Neural cell (in vitro differentiated cells): ENCODE results near the gene SLIRP. TPM values are rescaled to one million over a fixed set of nuclear protein-coding genes. Genes with fewer than 3 reads are reported as not detected.

ENCODE experiments used
- H2AFZ ChIP-seq: fragments of 200-600, 300-800 bp; sonication (generic), shearing (Covaris generic); 2 replicates; pipeline ENCODE4 v1.6.0; 2014; ENCODE audit warnings: low read depth, mild to moderate bottlenecking, antibody characterized with exemption, low read length, moderate library complexity
- H3F3A ChIP-seq: fragments of 200-600 bp; shearing (Covaris generic); 2 replicates; pipeline ENCODE4 v1.6.1; 2016; ENCODE audit warnings: mild to moderate bottlenecking, moderate library complexity, mixed read lengths, antibody characterized with exemption, low read length; ENCODE audit not compliant: insufficient read depth, poor library complexity, severe bottlenecking
- H3K27ac ChIP-seq: fragments of 200-600, 300-800 bp; sonication (generic), shearing (Covaris generic); 2 replicates; pipeline ENCODE4 v1.5.1; 2014; ENCODE audit warnings: mild to moderate bottlenecking, low read length, moderate library complexity
- H3K27me3 ChIP-seq: fragments of 300-800, 200-600 bp; sonication (generic), shearing (Covaris generic); 2 replicates; pipeline ENCODE4 v1.6.0; 2014; ENCODE audit warnings: mild to moderate bottlenecking, low read depth, low read length, moderate library complexity; ENCODE audit not compliant: insufficient read depth
- H3K36me3 ChIP-seq: fragments of 300-800, 200-600 bp; sonication (generic), shearing (Covaris generic); 2 replicates; pipeline ENCODE4 v1.5.1; 2014; ENCODE audit warnings: mild to moderate bottlenecking, antibody characterized with exemption, low read length, moderate library complexity; ENCODE audit not compliant: insufficient read depth
- H3K4me2 ChIP-seq: fragments of 300-800, 200-600 bp; sonication (generic), shearing (Covaris generic); 2 replicates; pipeline ENCODE4 v1.6.0; 2014; ENCODE audit warnings: mild to moderate bottlenecking, low read length
- H3K4me3 ChIP-seq: fragments of 300-800, 200-600 bp; sonication (generic), shearing (Covaris generic); 2 replicates; pipeline ENCODE4 v1.5.1; 2014; ENCODE audit warnings: mild to moderate bottlenecking, low read length, moderate library complexity
- H3K79me2 ChIP-seq: fragments of 200-600 bp; shearing (Covaris generic); replicated peaks from 2 replicates; pipeline ENCODE4 v1.6.0; 2014; ENCODE audit warnings: mild to moderate bottlenecking, low read length, moderate library complexity; ENCODE audit not compliant: insufficient read depth
- H3K9ac ChIP-seq: fragments of 300-800, 200-600 bp; sonication (generic), shearing (Covaris generic); 2 replicates; pipeline ENCODE4 v1.6.1; 2016; ENCODE audit warnings: mild to moderate bottlenecking, low read length, mixed read lengths
- H3K9me2 ChIP-seq: fragments of 200-600 bp; shearing (Covaris generic); 2 replicates; pipeline ENCODE4 v1.6.1; 2016; ENCODE audit warnings: mild to moderate bottlenecking, low read length, mixed read lengths; ENCODE audit not compliant: insufficient read depth
- H3K9me3 ChIP-seq: fragments of 200-600, 300-800 bp; sonication (generic), shearing (Covaris generic); 2 replicates; pipeline ENCODE4 v1.6.1; 2016; ENCODE audit warnings: mild to moderate bottlenecking, mixed run types, low read length, moderate library complexity, mixed read lengths
- H4K20me1 ChIP-seq: fragments of 200-600 bp; shearing (Covaris generic); 2 replicates; pipeline ENCODE4 v1.6.1; 2016; ENCODE audit warnings: mild to moderate bottlenecking, mixed run types; ENCODE audit not compliant: insufficient read depth
- CTCF ChIP-seq: fragments of 450-650 bp; IDR thresholded peaks from 2 replicates; pipeline ENCODE4 v1.5.1; 2014; ENCODE audit warnings: antibody characterized with exemption, mild to moderate bottlenecking, moderate library complexity; ENCODE audit not compliant: poor library complexity, severe bottlenecking
- EP300 ChIP-seq: fragments of 450-650 bp; conservative IDR thresholded peaks from 2 replicates; pipeline ENCODE4 v1.6.1; 2014; ENCODE audit warnings: antibody characterized with exemption, mild to moderate bottlenecking, moderate library complexity; ENCODE audit not compliant: poor library complexity, severe bottlenecking
- EZH2 ChIP-seq: fragments of 200-600, 300-800 bp; shearing (Covaris generic), sonication (generic); IDR thresholded peaks from 2 replicates; pipeline ENCODE4 v1.6.1; 2014; ENCODE audit warnings: antibody characterized with exemption, low read length, borderline replicate concordance, mild to moderate bottlenecking; ENCODE audit not compliant: insufficient read depth, poor library complexity, severe bottlenecking
- MXI1 ChIP-seq: fragments of 450-650 bp; conservative IDR thresholded peaks from 2 replicates; pipeline ENCODE4 v1.6.1; 2014; ENCODE audit warnings: antibody characterized with exemption, mild to moderate bottlenecking; ENCODE audit not compliant: poor library complexity, severe bottlenecking
- POLR2AphosphoS5 ChIP-seq: IDR thresholded peaks from 2 replicates; pipeline ENCODE4 v1.6.1; 2012
- RAD21 ChIP-seq: fragments of 450-650 bp; conservative IDR thresholded peaks from 2 replicates; pipeline ENCODE4 v1.6.1; 2014; ENCODE audit warnings: antibody characterized with exemption, mild to moderate bottlenecking, moderate library complexity
- REST ChIP-seq: IDR thresholded peaks from 2 replicates; pipeline ENCODE4 v1.6.1; 2012; ENCODE audit warnings: borderline replicate concordance
- SMC3 ChIP-seq: fragments of 450-650 bp; conservative IDR thresholded peaks from 2 replicates; pipeline ENCODE4 v1.6.1; 2014; ENCODE audit warnings: antibody characterized with exemption, mild to moderate bottlenecking, moderate library complexity; ENCODE audit not compliant: poor library complexity
- TAF1 ChIP-seq: IDR thresholded peaks from 2 replicates; pipeline ENCODE4 v1.6.1; 2012; ENCODE audit warnings: low read depth
- polyA plus RNA-seq: library from polyadenylated mRNA; depleted of rRNA; stranded (reverse); fragments of >200 nt; gene quantifications from 2 replicates; pipeline ENCODE4 v1.2.3, GENCODE V29; 2014

SLIRP gene
- polyA plus RNA-seq, 1 donor from 2014 or later = 697 TPM

- no peak for TF ChIP-seq SMC3
- TF ChIP-seq POLR2AphosphoS5 = no peak
- no peak for TF ChIP-seq REST
- TF ChIP-seq EP300 = no peak
- TF ChIP-seq CTCF = no peak
- TF ChIP-seq MXI1 = no peak
- no peaks in the 10 kb centered on the region for H3K9me3 ChIP-seq
- no peak overlapping the region for H3K4me2 ChIP-seq
- H3K4me3 ChIP-seq = no peak overlapping the region
- no peaks in the 10 kb centered on the region for H3K79me2 ChIP-seq
- H3F3A ChIP-seq = no peaks in the 10 kb centered on the region
- no peaks in the 10 kb centered on the region for H3K36me3 ChIP-seq
- H4K20me1 ChIP-seq = no peaks in the 10 kb centered on the region
- no peak overlapping the region for H3K27ac ChIP-seq
- no peak overlapping the region for H3K9ac ChIP-seq
- no peaks in the 10 kb centered on the region for H3K9me2 ChIP-seq
- H2AFZ ChIP-seq = no peak overlapping the region
- no peaks in the 10 kb centered on the region for H3K27me3 ChIP-seq
These were observed 40.6 kb upstream of the SLIRP start for GRCh38 chr14:77667331-77667730.

- Histone ChIP-seq H3K27ac (no peak overlapping the region), H3F3A (no peaks in the 10 kb centered on the region), H3K9ac (no peak overlapping the region), H3K4me3 (no peak overlapping the region), H3K4me2 (no peak overlapping the region), H3K27me3 (no peaks in the 10 kb centered on the region), H3K9me2 (no peaks in the 10 kb centered on the region), H3K79me2 (no peaks in the 10 kb centered on the region), H3K9me3 (no peaks in the 10 kb centered on the region), H2AFZ (no peak overlapping the region), H3K36me3 (no peaks in the 10 kb centered on the region), H4K20me1 (no peaks in the 10 kb centered on the region)
- TF ChIP-seq MXI1 (no peak), SMC3 (no peak)
These were observed 34.7 kb upstream of the SLIRP start for GRCh38 chr14:77673193-77673592.

GRCh38 chr14:77674931-77675330 lies 33.0 kb upstream of the SLIRP start:
- H3K27ac ChIP-seq = no peak overlapping the region
- H3K27me3 ChIP-seq = no peaks in the 10 kb centered on the region
- no peak for TF ChIP-seq TAF1
- TF ChIP-seq MXI1 = no peak
- no peak for TF ChIP-seq SMC3
- no peak for TF ChIP-seq CTCF
- TF ChIP-seq EP300 = no peak
- TF ChIP-seq POLR2AphosphoS5 = no peak
- TF ChIP-seq EZH2 = no peak
- TF ChIP-seq RAD21 = no peak
- no peak for TF ChIP-seq REST
- no peak overlapping the region for H3K9ac ChIP-seq
- no peak overlapping the region for H3K4me3 ChIP-seq
- no peaks in the 10 kb centered on the region for H4K20me1 ChIP-seq
- no peak overlapping the region for H2AFZ ChIP-seq
- H3K9me3 ChIP-seq = no peaks in the 10 kb centered on the region
- H3K36me3 ChIP-seq = no peaks in the 10 kb centered on the region
- H3K4me2 ChIP-seq = no peak overlapping the region
- H3K9me2 ChIP-seq = no peaks in the 10 kb centered on the region
- no peaks in the 10 kb centered on the region for H3F3A ChIP-seq
- no peaks in the 10 kb centered on the region for H3K79me2 ChIP-seq
